K562 (cell line): ENCODE results near the gene CDYL2.
"Not testable (repeated sequence)": the region's sequence is repeated elsewhere in the genome, so short reads cannot be mapped to it uniquely, and the experiment has no call there.

Experiments used
- CTCF ChIP-seq, 3 experiments: IDR thresholded peaks in 2 of 3; conservative IDR thresholded peaks in 1 of 3; 2 replicates each; pipeline ENCODE4 v1.5.1; 2011 to 2012; ENCODE audit warnings: low read length in 3 of 3, mild to moderate bottlenecking in 3 of 3, control low read depth in 2 of 3, improper control_type of control experiment in 1 of 3, inconsistent platforms in 1 of 3, low read depth in 1 of 3, mixed read lengths in 1 of 3, moderate library complexity in 1 of 3; ENCODE audit not compliant: insufficient read depth in 2 of 3
- EZH2 ChIP-seq: IDR thresholded peaks from 2 replicates; pipeline ENCODE4 v1.6.1; 2012; ENCODE audit warnings: low read depth, mild to moderate bottlenecking, inconsistent platforms, low read length, borderline replicate concordance
- KAT7 ChIP-seq: sonication (generic); formaldehyde crosslinking; IDR thresholded peaks from 2 replicates; pipeline ENCODE4 v1.8.0; 2022; ENCODE audit warnings: missing genetic modification reagents, mild to moderate bottlenecking, borderline replicate concordance
- LEF1 ChIP-seq: fragments of 450-650 bp; IDR thresholded peaks from 2 replicates; pipeline ENCODE4 v1.6.1; 2016; ENCODE audit warnings: mild to moderate bottlenecking
- NFXL1 ChIP-seq: fragments of 450-650 bp; formaldehyde crosslinking; IDR thresholded peaks from 2 replicates; pipeline ENCODE4 v1.4.0; 2021; ENCODE audit warnings: mild to moderate bottlenecking
- REST ChIP-seq, 2 experiments: fragments of 450-650 bp; formaldehyde crosslinking in 1 of 2; IDR thresholded peaks; 2 replicates each; pipeline versions ENCODE4 v1.4.0 to v1.6.1; 2014 to 2020; ENCODE audit warnings: mild to moderate bottlenecking in 2 of 2, borderline replicate concordance in 1 of 2, low read depth in 1 of 2
- STAT6 ChIP-seq: sonication (generic); formaldehyde crosslinking; IDR thresholded peaks from 2 replicates; pipeline ENCODE4 v1.8.1; 2023; ENCODE audit warnings: mild to moderate bottlenecking, missing genetic modification reagents
- TOE1 ChIP-seq, 2 experiments: fragments of 450-650 bp in 1 of 2; sonication (generic) in 1 of 2; formaldehyde crosslinking in 1 of 2; IDR thresholded peaks; 2 replicates each; pipeline versions ENCODE4 v1.7.1 to v1.8.0; 2016 to 2022; ENCODE audit warnings: borderline replicate concordance in 2 of 2, mild to moderate bottlenecking in 2 of 2, antibody characterized with exemption in 1 of 2, inconsistent platforms in 1 of 2, low read depth in 1 of 2, missing genetic modification reagents in 1 of 2, moderate library complexity in 1 of 2
- U2AF2 ChIP-seq: fragments of 200-400 bp; formaldehyde crosslinking; optimal IDR thresholded peaks from 2 replicates; pipeline ENCODE3; 2017; ENCODE audit warnings: low read depth, mild to moderate bottlenecking, low read length
- ZNF24 ChIP-seq: fragments of 450-650 bp; IDR thresholded peaks from 2 replicates; pipeline ENCODE4 v1.6.1; 2016
- ZSCAN32 ChIP-seq: fragments of 450-650 bp; formaldehyde crosslinking; IDR thresholded peaks from 2 replicates; pipeline ENCODE4 v1.4.0; 2020; ENCODE audit warnings: mild to moderate bottlenecking, moderate library complexity

- not testable (repeated sequence) for TF ChIP-seq LEF1; CTCF (IDR thresholded peaks at IDR 0.05 in 2 of 3, conservative IDR thresholded peaks at IDR 0.05 in 1 of 3; ENCODE audit: insufficient read depth in 2 of 3, low read depth in 1 of 3, low read length in 3 of 3); NFXL1 (CRISPR knock-in tag); EZH2; TOE1 (IDR thresholded peaks at IDR 0.05; ENCODE audit: borderline replicate concordance); TOE1 (CRISPR knock-in tag; IDR thresholded peaks at IDR 0.05; ENCODE audit: borderline replicate concordance, low read depth); ZSCAN32 (CRISPR knock-in tag); ZNF24; STAT6 (CRISPR knock-in tag); REST (IDR thresholded peaks at IDR 0.05; ENCODE audit: borderline replicate concordance); REST (CRISPR knock-in tag; IDR thresholded peaks at IDR 0.05; ENCODE audit: low read depth); KAT7 (CRISPR knock-in tag); U2AF2
These were observed 77.2 kb downstream of the CDYL2 start for GRCh38 chr16:80727066-80727763.
